ENCODE data around the gene FBXO22. TPM values are rescaled to one million over a fixed set of nuclear protein-coding genes. Genes with fewer than 3 reads are reported as not detected.

Gene FBXO22
- total RNA-seq, 1 donor from 2014 or later, result 22.2 TPM

GRCh38 chr15:75923756-75924155, 20.1 kb downstream of the FBXO22 start:
- Histone ChIP-seq H3K27ac (no peak overlapping the region), H3K4me1 (no peaks in the 10 kb centered on the region), H3K27me3 (no peaks in the 10 kb centered on the region), H3K36me3 (peaks cover 10% of the 10 kb centered on the region), H3K4me3 (no peak overlapping the region), H3K9me3 (no peaks in the 10 kb centered on the region)
- TF ChIP-seq CTCF (IDR thresholded peaks at IDR 0.05), result no peak
- DNase-seq (no peak), ATAC-seq (no peak)
- intact Hi-C loops (cut with DNase I), result no loop called here

- peak; percentile 91 for ATAC-seq
- Histone ChIP-seq H3K4me3 (no peak overlapping the region), H3K4me1 (no peaks in the 10 kb centered on the region), H3K27me3 (no peaks in the 10 kb centered on the region), H3K27ac (no peak overlapping the region), H3K36me3 (peaks cover 5% of the 10 kb centered on the region), H3K9me3 (no peaks in the 10 kb centered on the region)
- TF ChIP-seq CTCF (IDR thresholded peaks at IDR 0.05), result no peak
- DNase-seq, result peak; percentile 65
- intact Hi-C loops (cut with DNase I), result no loop called here
These were observed 20.9 kb downstream of the FBXO22 start for GRCh38 chr15:75924576-75924975.

- Histone ChIP-seq H3K9me3 (no peaks in the 10 kb centered on the region), H3K4me1 (no peaks in the 10 kb centered on the region), H3K27me3 (no peaks in the 10 kb centered on the region), H3K27ac (no peak overlapping the region), H3K36me3 (peaks cover 13% of the 10 kb centered on the region), H3K4me3 (no peak overlapping the region)
- ATAC-seq (no peak), DNase-seq (no peak)
- no peak for TF ChIP-seq CTCF (IDR thresholded peaks at IDR 0.05)
- intact Hi-C loops (cut with DNase I), result no loop called here
These were observed 21.8 kb downstream of the FBXO22 start for GRCh38 chr15:75925440-75925839.

DNA sequence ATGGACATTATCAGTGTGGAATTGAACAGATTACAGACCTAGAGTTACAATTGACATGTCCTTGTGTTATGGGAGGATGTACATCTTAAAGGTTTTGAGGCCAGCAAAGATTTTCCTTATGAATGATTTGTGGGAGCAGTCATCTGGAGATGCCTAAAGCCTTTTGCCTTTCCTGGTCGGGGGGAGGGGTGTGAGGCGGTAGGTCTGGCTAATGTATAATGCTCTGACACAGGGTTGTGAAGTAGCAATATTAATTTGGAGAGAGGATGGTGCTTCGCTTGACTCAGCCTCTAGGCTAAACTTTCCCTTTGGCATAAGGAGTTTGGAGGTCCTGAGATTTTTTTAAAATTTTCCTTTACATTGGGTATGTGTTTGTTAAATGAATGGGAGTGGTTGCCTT, 23.3 kb downstream of the FBXO22 start:
- Histone ChIP-seq H3K27ac (no peak overlapping the region), H3K36me3 (peaks cover 22% of the 10 kb centered on the region), H3K27me3 (no peaks in the 10 kb centered on the region), H3K4me1 (no peaks in the 10 kb centered on the region), H3K4me3 (no peak overlapping the region), H3K9me3 (no peaks in the 10 kb centered on the region)
- intact Hi-C loops (cut with DNase I), result no loop called here
- no peak for DNase-seq
- TF ChIP-seq CTCF (IDR thresholded peaks at IDR 0.05), result no peak
- no peak for ATAC-seq

DNA sequence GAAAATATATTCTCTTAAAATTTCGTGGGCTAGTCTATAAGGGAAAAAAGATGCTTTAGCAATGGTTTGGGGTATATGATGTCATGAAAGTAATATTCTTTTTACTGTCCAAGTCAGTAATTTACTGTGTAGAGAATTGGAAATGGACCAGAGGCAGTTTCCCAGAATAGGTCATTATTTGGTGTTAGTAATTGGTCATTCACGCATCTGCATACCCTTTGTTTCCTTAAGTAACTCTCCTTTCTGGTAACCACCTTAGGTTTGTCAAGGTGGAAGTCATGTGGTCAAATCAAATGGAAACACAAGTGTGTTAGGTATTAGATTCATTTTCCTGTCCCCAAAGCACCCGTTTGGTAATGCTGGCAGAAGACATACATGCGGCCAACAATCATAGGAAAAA, 23.9 kb downstream of the FBXO22 start:
- TF ChIP-seq CTCF (IDR thresholded peaks at IDR 0.05), result no peak
- Histone ChIP-seq H3K4me3 (no peak overlapping the region), H3K27ac (no peak overlapping the region), H3K9me3 (no peaks in the 10 kb centered on the region), H3K27me3 (no peaks in the 10 kb centered on the region), H3K36me3 (peaks cover 29% of the 10 kb centered on the region), H3K4me1 (no peaks in the 10 kb centered on the region)
- DNase-seq (no peak), ATAC-seq (no peak)
- intact Hi-C loops (cut with DNase I), result no loop called here
